ENCODE results near the gene MCM5. TPM values are rescaled to one million over a fixed set of nuclear protein-coding genes. Genes with fewer than 3 reads are reported as not detected.

MCM5 gene
- total and polyA plus RNA-seq, 2 of the 13 experiments (the other 11 are each of a cell fraction or from before 2014, with no cell fraction given) = 40.2 to 93.5 TPM

- TF ChIP-seq, protein P1, sequence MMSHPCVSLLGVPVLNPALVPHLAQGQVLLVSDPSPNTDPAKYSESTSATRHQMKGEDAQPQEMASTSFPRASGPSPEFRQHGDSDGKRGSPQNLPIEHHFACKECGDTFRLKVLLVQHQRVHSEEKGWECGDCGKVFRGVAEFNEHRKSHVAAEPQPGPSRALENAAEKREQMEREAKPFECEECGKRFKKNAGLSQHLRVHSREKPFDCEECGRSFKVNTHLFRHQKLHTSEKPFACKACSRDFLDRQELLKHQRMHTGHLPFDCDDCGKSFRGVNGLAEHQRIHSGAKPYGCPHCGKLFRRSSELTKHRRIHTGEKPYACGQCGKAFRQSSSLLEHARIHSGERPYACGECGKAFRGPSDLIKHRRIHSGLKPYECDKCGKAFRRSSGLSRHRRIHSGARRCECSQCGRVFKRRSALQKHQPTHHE (CRISPR knock-in tag; IDR thresholded peaks at IDR 0.05; ENCODE audit: borderline replicate concordance) = 0 out of 2 replicates have a peak, but pooled peaks have one; percentile 44
- TF ChIP-seq TFDP1 (CRISPR knock-in tag; IDR thresholded peaks at IDR 0.05; ENCODE audit: borderline replicate concordance) (peak; percentile 64; the same call in 1 of the 2 replicates), DNMT1 (CRISPR knock-in tag; IDR thresholded peaks at IDR 0.05) (no peak), RCOR2 (CRISPR knock-in tag; IDR thresholded peaks at IDR 0.05) (peak; percentile 56; the same call in 1 of the 2 replicates), RFX1 (IDR thresholded peaks at IDR 0.05) (no peak), MYNN (CRISPR knock-in tag; IDR thresholded peaks at IDR 0.05; ENCODE audit: low read depth) (no peak), NR2C2 (CRISPR knock-in tag; IDR thresholded peaks at IDR 0.05; ENCODE audit: borderline replicate concordance) (no peak; the same call in 1 of the 2 replicates), FOXK2 (IDR thresholded peaks at IDR 0.05) (no peak), REL (CRISPR knock-in tag; conservative IDR thresholded peaks at IDR 0.05) (no peak), SNAPC5 (CRISPR knock-in tag; IDR thresholded peaks at IDR 0.05; ENCODE audit: borderline replicate concordance) (no peak), DNMT3B (CRISPR knock-in tag; conservative IDR thresholded peaks at IDR 0.05) (no peak), TBX3 (IDR thresholded peaks at IDR 0.05; ENCODE audit: borderline replicate concordance) (no peak), MZF1 (CRISPR knock-in tag; IDR thresholded peaks at IDR 0.05; ENCODE audit: borderline replicate concordance) (no peak), PBX2 (CRISPR knock-in tag; IDR thresholded peaks at IDR 0.05) (peak; percentile 20; the same call in 1 of the 2 replicates), HBP1 (CRISPR knock-in tag; IDR thresholded peaks at IDR 0.05; ENCODE audit: low read depth) (0 out of 2 replicates have a peak, but pooled peaks have one; percentile 37), ZNF615 (CRISPR knock-in tag; IDR thresholded peaks at IDR 0.05; ENCODE audit: borderline replicate concordance) (no peak), ZBTB21 (CRISPR knock-in tag; IDR thresholded peaks at IDR 0.05) (no peak)
- TF ChIP-seq, protein P2, sequence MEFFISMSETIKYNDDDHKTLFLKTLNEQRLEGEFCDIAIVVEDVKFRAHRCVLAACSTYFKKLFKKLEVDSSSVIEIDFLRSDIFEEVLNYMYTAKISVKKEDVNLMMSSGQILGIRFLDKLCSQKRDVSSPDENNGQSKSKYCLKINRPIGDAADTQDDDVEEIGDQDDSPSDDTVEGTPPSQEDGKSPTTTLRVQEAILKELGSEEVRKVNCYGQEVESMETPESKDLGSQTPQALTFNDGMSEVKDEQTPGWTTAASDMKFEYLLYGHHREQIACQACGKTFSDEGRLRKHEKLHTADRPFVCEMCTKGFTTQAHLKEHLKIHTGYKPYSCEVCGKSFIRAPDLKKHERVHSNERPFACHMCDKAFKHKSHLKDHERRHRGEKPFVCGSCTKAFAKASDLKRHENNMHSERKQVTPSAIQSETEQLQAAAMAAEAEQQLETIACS (CRISPR knock-in tag; IDR thresholded peaks at IDR 0.05) = no peak
- TF ChIP-seq, protein P3, sequence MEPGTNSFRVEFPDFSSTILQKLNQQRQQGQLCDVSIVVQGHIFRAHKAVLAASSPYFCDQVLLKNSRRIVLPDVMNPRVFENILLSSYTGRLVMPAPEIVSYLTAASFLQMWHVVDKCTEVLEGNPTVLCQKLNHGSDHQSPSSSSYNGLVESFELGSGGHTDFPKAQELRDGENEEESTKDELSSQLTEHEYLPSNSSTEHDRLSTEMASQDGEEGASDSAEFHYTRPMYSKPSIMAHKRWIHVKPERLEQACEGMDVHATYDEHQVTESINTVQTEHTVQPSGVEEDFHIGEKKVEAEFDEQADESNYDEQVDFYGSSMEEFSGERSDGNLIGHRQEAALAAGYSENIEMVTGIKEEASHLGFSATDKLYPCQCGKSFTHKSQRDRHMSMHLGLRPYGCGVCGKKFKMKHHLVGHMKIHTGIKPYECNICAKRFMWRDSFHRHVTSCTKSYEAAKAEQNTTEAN (CRISPR knock-in tag; conservative IDR thresholded peaks at IDR 0.05) = peak; percentile 65; the same call in 1 of the 2 replicates
Measured at GRCh38 chr22:35380537-35381423, 19.2 kb upstream of the MCM5 start, which contains the start of gene HMOX1 (continued).

Measured in HepG2 (cell line).